Measurements from ENCODE around the gene NBPF20.
"Not testable (repeated sequence)": the region's sequence is repeated elsewhere in the genome, so short reads cannot be mapped to it uniquely, and the experiment has no call there.

DNA sequence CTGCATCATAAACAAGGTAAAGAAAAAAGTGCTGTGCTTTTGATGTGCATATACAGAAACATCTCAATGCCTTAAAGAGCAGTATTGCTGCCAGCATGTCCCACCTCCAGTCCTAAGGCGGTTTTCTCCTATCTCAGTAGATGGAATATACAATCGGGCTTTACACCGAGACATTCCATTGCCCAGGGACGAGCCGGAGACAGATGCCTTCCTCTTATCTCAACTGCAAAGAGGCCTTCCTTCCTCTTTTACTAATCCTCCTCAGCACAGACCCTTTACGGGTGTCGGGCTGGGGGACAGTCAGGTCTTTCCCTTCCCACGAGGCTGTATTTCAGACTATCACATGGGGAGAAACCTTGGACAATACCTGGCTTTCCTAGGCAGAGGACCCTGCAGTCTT lies 10.3 kb downstream of the NBPF20 start:
- TF ChIP-seq, protein P1, sequence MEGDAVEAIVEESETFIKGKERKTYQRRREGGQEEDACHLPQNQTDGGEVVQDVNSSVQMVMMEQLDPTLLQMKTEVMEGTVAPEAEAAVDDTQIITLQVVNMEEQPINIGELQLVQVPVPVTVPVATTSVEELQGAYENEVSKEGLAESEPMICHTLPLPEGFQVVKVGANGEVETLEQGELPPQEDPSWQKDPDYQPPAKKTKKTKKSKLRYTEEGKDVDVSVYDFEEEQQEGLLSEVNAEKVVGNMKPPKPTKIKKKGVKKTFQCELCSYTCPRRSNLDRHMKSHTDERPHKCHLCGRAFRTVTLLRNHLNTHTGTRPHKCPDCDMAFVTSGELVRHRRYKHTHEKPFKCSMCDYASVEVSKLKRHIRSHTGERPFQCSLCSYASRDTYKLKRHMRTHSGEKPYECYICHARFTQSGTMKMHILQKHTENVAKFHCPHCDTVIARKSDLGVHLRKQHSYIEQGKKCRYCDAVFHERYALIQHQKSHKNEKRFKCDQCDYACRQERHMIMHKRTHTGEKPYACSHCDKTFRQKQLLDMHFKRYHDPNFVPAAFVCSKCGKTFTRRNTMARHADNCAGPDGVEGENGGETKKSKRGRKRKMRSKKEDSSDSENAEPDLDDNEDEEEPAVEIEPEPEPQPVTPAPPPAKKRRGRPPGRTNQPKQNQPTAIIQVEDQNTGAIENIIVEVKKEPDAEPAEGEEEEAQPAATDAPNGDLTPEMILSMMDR (IDR thresholded peaks at IDR 0.05; ENCODE audit: low read depth, low read length) = not testable (repeated sequence)
- TF ChIP-seq POLR2A (IDR thresholded peaks at IDR 0.05; ENCODE audit: extremely low read depth, insufficient read length); MYC (IDR thresholded peaks at IDR 0.05; ENCODE audit: low read depth, low read length): not testable (repeated sequence)
